IMR-90 (cell line): ENCODE measurements around the gene LACC1. TPM values are rescaled to one million over a fixed set of nuclear protein-coding genes. Genes with fewer than 3 reads are reported as not detected.

Source experiments
- ATAC-seq: fragments of 200-7000 bp; cut with Tn5 transposase; 2 replicates; pipeline ENCODE4 v1.9.1; 2020; ENCODE audit warnings: low read depth, mild to moderate bottlenecking, moderate library complexity
- BruUV-seq: library from RNA; stranded (reverse); fragments of 400-500 nt; replicated peaks from 2 replicates; lab custom pipeline; 2021; lab: Mats Ljungman, UMichigan
- CTCF ChIA-PET: fragments of 300-600 bp; formaldehyde crosslinking; extraction: SDS; loops from one replicate; lab custom pipeline; 2021; ENCODE audit warnings: antibody characterized with exemption; lab: Yijun Ruan, JAX
- POLR2A ChIA-PET: fragments of 300-600 bp; sonication (Branson Sonifier 250); formaldehyde crosslinking; loops from one replicate; lab custom pipeline; 2022; ENCODE audit warnings: antibody characterized with exemption; ENCODE audit not compliant: unreplicated experiment; lab: Charles Lee
- DNase-seq: peaks from one replicate; pipeline ENCODE4 v3.0.0; 2013
- H2AFZ ChIP-seq: replicated peaks from 2 replicates; pipeline ENCODE3; 2013; ENCODE audit warnings: low read length, mild to moderate bottlenecking; ENCODE audit not compliant: poor library complexity
- H2AK5ac ChIP-seq: 2 replicates; pipeline ENCODE4 v1.6.1; 2013; ENCODE audit warnings: low read depth, low read length, inconsistent platforms
- H2AK9ac ChIP-seq: replicated peaks from 2 replicates; pipeline ENCODE3; 2013; ENCODE audit warnings: mild to moderate bottlenecking, low read depth, low read length, moderate library complexity; ENCODE audit not compliant: poor library complexity
- H2BK120ac ChIP-seq: 2 replicates; pipeline ENCODE4 v1.6.1; 2013; ENCODE audit warnings: low read depth, low read length, inconsistent platforms
- H2BK15ac ChIP-seq: 3 replicates; pipeline ENCODE4 v1.6.1; 2013; ENCODE audit warnings: low read depth, low read length, inconsistent platforms
- H2BK20ac ChIP-seq: 2 replicates; pipeline ENCODE4 v1.6.1; 2013; ENCODE audit warnings: low read depth, mild to moderate bottlenecking, inconsistent platforms, low read length, moderate library complexity
- H2BK5ac ChIP-seq: 2 replicates; pipeline ENCODE4 v1.6.1; 2013; ENCODE audit warnings: mild to moderate bottlenecking, low read depth, low read length, inconsistent platforms; ENCODE audit not compliant: poor library complexity, severe bottlenecking
- H3K14ac ChIP-seq: replicated peaks from 2 replicates; pipeline ENCODE4 v1.6.1; 2013; ENCODE audit warnings: low read depth, low read length, inconsistent platforms
- H3K18ac ChIP-seq: 2 replicates; pipeline ENCODE4 v1.6.1; 2013; ENCODE audit warnings: low read depth, low read length, control low read depth
- H3K23ac ChIP-seq: 2 replicates; pipeline ENCODE4 v1.6.1; 2013; ENCODE audit warnings: low read depth, low read length, inconsistent platforms
- H3K27ac ChIP-seq: 2 replicates; pipeline ENCODE4 v1.5.1; 2013; ENCODE audit warnings: mild to moderate bottlenecking, control low read depth, low read length; ENCODE audit not compliant: insufficient read depth
- H3K27me3 ChIP-seq: 2 replicates; pipeline ENCODE4 v1.6.1; 2013; ENCODE audit warnings: low read length; ENCODE audit not compliant: control insufficient read depth, insufficient read depth
- H3K36me3 ChIP-seq: 2 replicates; pipeline ENCODE4 v1.6.1; 2013; ENCODE audit warnings: low read length, mixed read lengths; ENCODE audit not compliant: control insufficient read depth, insufficient read depth
- H3K4ac ChIP-seq: 2 replicates; pipeline ENCODE4 v1.6.1; 2013; ENCODE audit warnings: low read depth, low read length, inconsistent platforms
- H3K4me1 ChIP-seq: 2 replicates; pipeline ENCODE4 v1.6.1; 2013; ENCODE audit warnings: low read length, mixed read lengths; ENCODE audit not compliant: control insufficient read depth, insufficient read depth
- H3K4me2 ChIP-seq: 2 replicates; pipeline ENCODE4 v1.6.1; 2013; ENCODE audit warnings: low read depth, mild to moderate bottlenecking, control low read depth, low read length, moderate library complexity
- H3K4me3 ChIP-seq: 2 replicates; pipeline ENCODE4 v1.5.1; 2013; ENCODE audit warnings: low read depth, mild to moderate bottlenecking, control low read depth, low read length, moderate library complexity; ENCODE audit not compliant: insufficient read depth
- H3K56ac ChIP-seq: 2 replicates; pipeline ENCODE4 v1.6.1; 2013; ENCODE audit warnings: low read length, inconsistent platforms; ENCODE audit not compliant: insufficient read depth; ENCODE audit errors: extremely low read depth
- H3K79me1 ChIP-seq, 2 experiments: 2 replicates each; pipeline ENCODE4 v1.6.1; 2013; ENCODE audit warnings: low read length in 2 of 2, inconsistent platforms in 1 of 2, low read depth in 1 of 2
- H3K9ac ChIP-seq: 2 replicates; pipeline ENCODE4 v1.6.1; 2013; ENCODE audit warnings: low read depth, low read length, control low read depth
- H3K9me1 ChIP-seq: 2 replicates; pipeline ENCODE4 v1.6.1; 2013; ENCODE audit warnings: low read length, inconsistent platforms; ENCODE audit not compliant: insufficient read depth
- H3K9me3 ChIP-seq: 2 replicates; pipeline ENCODE4 v1.6.1; 2013; ENCODE audit warnings: low read length; ENCODE audit not compliant: control insufficient read depth, insufficient read depth
- H4K20me1 ChIP-seq: 2 replicates; pipeline ENCODE4 v1.6.1; 2013; ENCODE audit warnings: low read length, inconsistent platforms; ENCODE audit not compliant: insufficient read depth
- H4K5ac ChIP-seq: 2 replicates; pipeline ENCODE4 v1.6.1; 2013; ENCODE audit warnings: mild to moderate bottlenecking, low read depth, low read length, control low read depth
- H4K8ac ChIP-seq, 2 experiments: 2 replicates each; pipeline ENCODE4 v1.6.1; 2013; ENCODE audit warnings: low read depth in 2 of 2, low read length in 2 of 2, control low read depth in 1 of 2, inconsistent platforms in 1 of 2
- H4K91ac ChIP-seq: 2 replicates; pipeline ENCODE4 v1.6.1; 2013; ENCODE audit warnings: low read depth, low read length, inconsistent platforms; ENCODE audit not compliant: insufficient read depth
- BHLHE40 ChIP-seq: fragments of 150-350 bp; IDR thresholded peaks from 2 replicates; pipeline ENCODE4 v1.6.1; 2016; ENCODE audit warnings: mild to moderate bottlenecking, low read depth, low read length
- CEBPB ChIP-seq: IDR thresholded peaks from 2 replicates; pipeline ENCODE4 v1.6.1; 2012; ENCODE audit warnings: low read depth, low read length, improper control_type of control experiment
- CHD1 ChIP-seq: IDR thresholded peaks from 2 replicates; pipeline ENCODE4 v1.6.1; 2012; ENCODE audit warnings: low read depth, low read length, improper control_type of control experiment
- CTCF ChIP-seq: conservative IDR thresholded peaks from 2 replicates; pipeline ENCODE4 v1.5.1; 2012; ENCODE audit warnings: mild to moderate bottlenecking, low read depth, low read length, improper control_type of control experiment
- ELK1 ChIP-seq: fragments of 150-350 bp; IDR thresholded peaks from 2 replicates; pipeline ENCODE4 v1.6.1; 2016; ENCODE audit warnings: low read depth, mild to moderate bottlenecking, low read length, moderate library complexity, borderline replicate concordance
- FOS ChIP-seq: fragments of 150-350 bp; IDR thresholded peaks from 2 replicates; pipeline ENCODE4 v1.6.1; 2016; ENCODE audit warnings: low read depth, low read length
- MAFK ChIP-seq: IDR thresholded peaks from 2 replicates; pipeline ENCODE4 v1.6.1; 2012; ENCODE audit warnings: low read depth, low read length, improper control_type of control experiment
- MAZ ChIP-seq: IDR thresholded peaks from 2 replicates; pipeline ENCODE4 v1.6.1; 2012; ENCODE audit warnings: low read depth, mild to moderate bottlenecking, low read length, improper control_type of control experiment, moderate library complexity, borderline replicate concordance
- MXI1 ChIP-seq: IDR thresholded peaks from 2 replicates; pipeline ENCODE4 v1.6.1; 2012; ENCODE audit warnings: low read depth, mild to moderate bottlenecking, low read length, moderate library complexity, borderline replicate concordance
- NFE2L2 ChIP-seq: fragments of 150-350 bp; IDR thresholded peaks from 2 replicates; pipeline ENCODE4 v1.6.1; 2016; ENCODE audit warnings: low read depth, mild to moderate bottlenecking, low read length
- POLR2A ChIP-seq: IDR thresholded peaks from 2 replicates; pipeline ENCODE4 v1.6.1; 2012; ENCODE audit warnings: mild to moderate bottlenecking, low read depth, low read length
- RAD21 ChIP-seq: IDR thresholded peaks from 2 replicates; pipeline ENCODE4 v1.6.1; 2012; ENCODE audit warnings: low read length, improper control_type of control experiment
- RCOR1 ChIP-seq: IDR thresholded peaks from 2 replicates; pipeline ENCODE4 v1.6.1; 2012; ENCODE audit warnings: mild to moderate bottlenecking, low read length, improper control_type of control experiment; ENCODE audit not compliant: insufficient replicate concordance
- RFX5 ChIP-seq: IDR thresholded peaks from 2 replicates; pipeline ENCODE4 v1.8.0; 2012; ENCODE audit warnings: low read depth, mild to moderate bottlenecking, low read length, moderate library complexity
- SMC3 ChIP-seq: fragments of 150-350 bp; IDR thresholded peaks from 2 replicates; pipeline ENCODE4 v1.6.1; 2016; ENCODE audit warnings: low read depth, mild to moderate bottlenecking, antibody characterized with exemption, low read length, moderate library complexity
- USF2 ChIP-seq: fragments of 150-350 bp; IDR thresholded peaks from 2 replicates; pipeline ENCODE4 v1.6.1; 2017; ENCODE audit warnings: mild to moderate bottlenecking, antibody characterized with exemption, low read length, low read depth
- dilution Hi-C: fragments of 300-500 bp; cut with HindIII; formaldehyde crosslinking; loops from one replicate; pipeline ENCODE4 v1.14.3; 2018; ENCODE audit warnings: low sequenced_read_pairs; ENCODE audit not compliant: unreplicated experiment
- in situ Hi-C: fragments of 300-500 bp; cut with MboI; formaldehyde crosslinking; loops from 3 replicates; pipeline ENCODE4 v1.14.3; 2019; ENCODE audit warnings: low sequenced_read_pairs, inconsistent platforms, mixed read lengths
- intact Hi-C: fragments of 100-400 bp; cut with micrococcal nuclease; formaldehyde crosslinking; loops from 2 replicates; pipeline ENCODE4 v1.10.0; 2022
- polyA plus RNA-seq, 3 experiments: library from polyadenylated mRNA; depleted of rRNA; stranded (reverse); fragments of >200 nt; gene quantifications; 2 replicates each; pipeline ENCODE4 v1.2.3, GENCODE V29; 2012; ENCODE audit warnings: low replicate concordance in 1 of 3
- total RNA-seq: library from RNA; depleted of rRNA; stranded (reverse); fragments of >200 nt; gene quantifications from 2 replicates; pipeline ENCODE4 v1.2.3, GENCODE V29; 2012

The LACC1 gene
- total and polyA plus RNA-seq, 2 of the 4 experiments (the other 2 are of a cell fraction): 3.2 to 4.7 TPM

- DNase-seq: no peak
- no peak overlapping the region for H4K5ac ChIP-seq
- H3K18ac ChIP-seq: no peak overlapping the region
- TF ChIP-seq CTCF (no peak), USF2 (no peak), RFX5 (no peak), MAZ (no peak), BHLHE40 (no peak), CEBPB (no peak), NFE2L2 (no peak), CHD1 (no peak), MAFK (no peak), ELK1 (no peak), MXI1 (no peak), RAD21 (no peak), FOS (no peak), RCOR1 (no peak), POLR2A (no peak), SMC3 (no peak)
- POLR2A ChIA-PET: no interaction called here
- no peak overlapping the region for H3K56ac ChIP-seq
- H3K4me1 ChIP-seq: peaks cover 12% of the 10 kb centered on the region
- H3K9ac ChIP-seq: no peak overlapping the region
- H3K14ac ChIP-seq: no peak overlapping the region
- H2AFZ ChIP-seq: no peak overlapping the region
- intact Hi-C loops (no loop called here), in situ Hi-C loops (no loop called here), dilution Hi-C loops (no loop called here)
- H3K9me3 ChIP-seq: no peaks in the 10 kb centered on the region
- peaks cover 0 to 16% of the 10 kb centered on the region in 2 experiments; a peak in 3 of 4 replicates for H3K79me1 ChIP-seq
- no peak overlapping the region for H3K23ac ChIP-seq
- no peak overlapping the region for H2BK15ac ChIP-seq
- CTCF ChIA-PET: interaction anchor here (0.7 kb wide), 1 partner anchor 67 kb away, joined by 3 read pairs; no protein-coding TSS in a partner anchor
- H2AK9ac ChIP-seq: no peak overlapping the region
- H3K4ac ChIP-seq: no peak overlapping the region
- H4K91ac ChIP-seq: no peak overlapping the region
- BruUV-seq: no TSS peak
- no peak overlapping the region for H2BK5ac ChIP-seq
- H3K4me2 ChIP-seq: no peak overlapping the region
- H4K20me1 ChIP-seq: no peaks in the 10 kb centered on the region
- H3K4me3 ChIP-seq: no peak overlapping the region
- no peak overlapping the region for H2BK120ac ChIP-seq
- no peak overlapping the region for H2AK5ac ChIP-seq
- no peaks in the 10 kb centered on the region for H3K36me3 ChIP-seq
- H3K27me3 ChIP-seq: no peaks in the 10 kb centered on the region
- no peak overlapping the region for H4K8ac ChIP-seq
- no peak overlapping the region for H2BK20ac ChIP-seq
- H3K27ac ChIP-seq: no peak overlapping the region
- ATAC-seq: no peak
- peaks cover 6% of the 10 kb centered on the region for H3K9me1 ChIP-seq
These were observed 1.9 kb downstream of the LACC1 start for GRCh38 chr13:43881580-43881979.
